ENCODE data around the gene LY6G6D. TPM values are rescaled to one million over a fixed set of nuclear protein-coding genes. Genes with fewer than 3 reads are reported as not detected.

LY6G6D gene
- total and polyA plus RNA-seq, 2 of the 13 experiments (the other 11 are each of a cell fraction or from before 2014, with no cell fraction given) = not detected

- TF ChIP-seq ZBTB42 (CRISPR knock-in tag; IDR thresholded peaks at IDR 0.05) (0 out of 2 replicates have a peak, but pooled peaks have one; percentile 86), GABPA (IDR thresholded peaks at IDR 0.05; ENCODE audit: low read depth, low read length) (no peak), GABPA (CRISPR knock-in tag; IDR thresholded peaks at IDR 0.05; ENCODE audit: low read depth) (peak; percentile 67), ZNF670 (CRISPR knock-in tag; IDR thresholded peaks at IDR 0.05; ENCODE audit: borderline replicate concordance) (no peak), CHD4 (IDR thresholded peaks at IDR 0.05; ENCODE audit: borderline replicate concordance, low read length) (no peak), PHF5A (CRISPR knock-in tag; IDR thresholded peaks at IDR 0.05; ENCODE audit: low read depth, unreplicated experiment) (no peak), ZNF362 (CRISPR knock-in tag; IDR thresholded peaks at IDR 0.05; ENCODE audit: borderline replicate concordance) (no peak), THAP9 (CRISPR knock-in tag; IDR thresholded peaks at IDR 0.05; ENCODE audit: borderline replicate concordance) (0 out of 2 replicates have a peak, but pooled peaks have one; percentile 22), RBM39 (IDR thresholded peaks at IDR 0.05; ENCODE audit: low read depth, low read length, poor library complexity, severe bottlenecking) (peak; percentile 97), MIXL1 (CRISPR knock-in tag; IDR thresholded peaks at IDR 0.05) (peak; percentile 38; the same call in 1 of the 2 replicates), ZNF552 (CRISPR knock-in tag; IDR thresholded peaks at IDR 0.05; ENCODE audit: borderline replicate concordance) (peak; percentile 49; the same call in 1 of the 2 replicates), SOX13 (IDR thresholded peaks at IDR 0.05) (0 out of 2 replicates have a peak, but pooled peaks have one; percentile 45), SOX13 (CRISPR knock-in tag; conservative IDR thresholded peaks at IDR 0.05 in 1 of 2, IDR thresholded peaks at IDR 0.05 in 1 of 2) (peak in 1 of 2 experiments; percentile 74; a peak in 2 of 4 replicates), ZNF660 (CRISPR knock-in tag; IDR thresholded peaks at IDR 0.05; ENCODE audit: borderline replicate concordance, low read depth) (no peak), FOXK1 (CRISPR knock-in tag; IDR thresholded peaks at IDR 0.05; ENCODE audit: borderline replicate concordance, low read depth) (peak; percentile 9; the same call in 1 of the 2 replicates), ARID2 (CRISPR knock-in tag; IDR thresholded peaks at IDR 0.05; ENCODE audit: borderline replicate concordance) (peak; percentile 16; the same call in 1 of the 2 replicates), ZFP37 (CRISPR knock-in tag; IDR thresholded peaks at IDR 0.05; ENCODE audit: borderline replicate concordance) (peak; percentile 22; the same call in 1 of the 2 replicates), THRA (CRISPR knock-in tag; IDR thresholded peaks at IDR 0.05; ENCODE audit: borderline replicate concordance) (peak; percentile 45; the same call in 1 of the 2 replicates), DR1 (CRISPR knock-in tag; IDR thresholded peaks at IDR 0.05) (peak; percentile 41; the same call in 1 of the 2 replicates), MIER2 (CRISPR knock-in tag; IDR thresholded peaks at IDR 0.05) (0 out of 2 replicates have a peak, but pooled peaks have one; percentile 10), PREB (CRISPR knock-in tag; IDR thresholded peaks at IDR 0.05) (no peak), THAP11 (CRISPR knock-in tag; IDR thresholded peaks at IDR 0.05) (peak; percentile 78)
Measured at GRCh38 chr6:31736021-31736767, 21.0 kb downstream of the LY6G6D start, which contains the start of gene CLIC1 (continued).

Measured in HepG2 (cell line).